ENCODE results near the gene KCNMB1.
"Not testable (repeated sequence)": the region's sequence is repeated elsewhere in the genome, so short reads cannot be mapped to it uniquely, and the experiment has no call there.

The KCNMB1 gene

GRCh38 chr5:170413897-170414296 is 24.7 kb upstream of the KCNMB1 start:
- DNase-seq: no peak

GRCh38 chr5:170411100-170411499 is 21.9 kb upstream of the KCNMB1 start:
- no peak for DNase-seq

- DNase-seq: no peak
These were observed 21.2 kb upstream of the KCNMB1 start for GRCh38 chr5:170410401-170410800.

GRCh38 chr5:170408877-170409660 is 19.9 kb upstream of the KCNMB1 start:
- DNase-seq: no peak

GRCh38 chr5:170408226-170408625 is 19.1 kb upstream of the KCNMB1 start:
- DNase-seq: no peak

GRCh38 chr5:170407062-170407461 is 17.9 kb upstream of the KCNMB1 start:
- no peak for DNase-seq

- DNase-seq: peak in 1 of 2 donors; percentile 41
These were observed 16.6 kb upstream of the KCNMB1 start for GRCh38 chr5:170405817-170406216.

GRCh38 chr5:170404398-170404797 is 15.2 kb upstream of the KCNMB1 start:
- DNase-seq: peak in 1 of 2 donors; percentile 88

- DNase-seq: no peak
These were observed 14.5 kb upstream of the KCNMB1 start for GRCh38 chr5:170403675-170404074.

- no peak for DNase-seq
These were observed 13.3 kb upstream of the KCNMB1 start for GRCh38 chr5:170402508-170402907.

GRCh38 chr5:170397059-170397458 is 7.9 kb upstream of the KCNMB1 start:
- DNase-seq: no peak

- DNase-seq: no peak
These were observed 4.8 kb upstream of the KCNMB1 start for GRCh38 chr5:170393958-170394357.

- peak in 1 of 2 donors; percentile 95 for DNase-seq
These were observed 4.1 kb upstream of the KCNMB1 start for GRCh38 chr5:170393235-170393634.

- no peak for DNase-seq
These were observed 1.3 kb upstream of the KCNMB1 start for GRCh38 chr5:170390472-170390871.

GRCh38 chr5:170389550-170389892 is 354 bp upstream of the KCNMB1 start:
- no peak for DNase-seq

- no peak for DNase-seq
These were observed 1.2 kb downstream of the KCNMB1 start for GRCh38 chr5:170387775-170388639.

GRCh38 chr5:170386743-170387395 is 2.3 kb downstream of the KCNMB1 start:
- no peak for DNase-seq

- DNase-seq: no peak
These were observed 5.9 kb downstream of the KCNMB1 start for GRCh38 chr5:170383227-170383626.

GRCh38 chr5:170382790-170383189 is 6.4 kb downstream of the KCNMB1 start:
- DNase-seq: no peak

GRCh38 chr5:170380361-170380951 is 8.7 kb downstream of the KCNMB1 start:
- DNase-seq: no peak

GRCh38 chr5:170378740-170379139 is 10.4 kb downstream of the KCNMB1 start:
- DNase-seq: no peak

- no peak for DNase-seq
These were observed 12.1 kb downstream of the KCNMB1 start for GRCh38 chr5:170377027-170377426.

GRCh38 chr5:170376526-170376925 is 12.6 kb downstream of the KCNMB1 start:
- DNase-seq: not testable (repeated sequence)
